ENCODE results near the gene CENPH. TPM values are rescaled to one million over a fixed set of nuclear protein-coding genes. Genes with fewer than 3 reads are reported as not detected.
A peak's percentile ranks its signal among the peaks of the same experiment; 100 is the strongest.

Gene CENPH
- total and polyA plus RNA-seq, 2 experiments from 2014 or later: 3.7 to 10.8 TPM

DNA sequence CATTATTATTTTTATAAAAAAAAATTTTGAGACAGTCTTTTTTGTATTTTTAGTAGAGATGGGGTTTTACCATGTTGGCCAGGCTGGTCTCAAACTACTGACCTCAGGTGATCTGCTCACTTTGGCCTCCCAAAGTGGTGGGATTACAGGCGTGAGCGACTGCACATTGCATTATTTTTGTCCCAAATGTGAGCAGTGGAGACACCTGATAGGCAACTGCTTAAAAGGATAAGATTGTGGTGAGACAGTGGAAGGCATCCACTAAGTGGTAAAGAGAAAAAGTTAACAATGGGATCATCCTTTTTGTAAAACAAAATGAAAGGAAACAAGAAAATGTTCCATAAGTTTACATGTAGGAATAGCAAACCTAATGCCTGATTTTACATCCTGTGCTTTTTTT, 2.0 kb upstream of the CENPH start:
- Histone ChIP-seq H3K9me3 (ENCODE audit: low read depth) (no peaks in the 10 kb centered on the region), H3K4me1 (ENCODE audit: insufficient read depth) (peaks cover 4% of the 10 kb centered on the region), H4K20me1 (ENCODE audit: insufficient read depth, poor library complexity, severe bottlenecking) (no peaks in the 10 kb centered on the region), H3K4me2 (no peak overlapping the region), H3K36me3 (replicated peaks; ENCODE audit: insufficient read depth, low read depth) (no peaks in the 10 kb centered on the region), H3K27ac (no peak overlapping the region), H3K4me3 (no peak overlapping the region), H3K9me2 (replicated peaks; ENCODE audit: insufficient read depth) (no peaks in the 10 kb centered on the region), H3K79me2 (peaks cover 8% of the 10 kb centered on the region), H3K27me3 (no peaks in the 10 kb centered on the region), H2AFZ (no peak overlapping the region)
- 100% methylated on average over 2 of the region's 2 CpGs for WGBS (ENCODE audit: low lambda C conversion rate, missing lambda C conversion rate)
- TF ChIP-seq EZH2 (IDR thresholded peaks at IDR 0.05; ENCODE audit: borderline replicate concordance) (no peak), EZH2phosphoT487 (IDR thresholded peaks at IDR 0.05; ENCODE audit: low read depth, severe bottlenecking, unreplicated experiment) (no peak)
- TF ChIP-seq, protein P1, sequence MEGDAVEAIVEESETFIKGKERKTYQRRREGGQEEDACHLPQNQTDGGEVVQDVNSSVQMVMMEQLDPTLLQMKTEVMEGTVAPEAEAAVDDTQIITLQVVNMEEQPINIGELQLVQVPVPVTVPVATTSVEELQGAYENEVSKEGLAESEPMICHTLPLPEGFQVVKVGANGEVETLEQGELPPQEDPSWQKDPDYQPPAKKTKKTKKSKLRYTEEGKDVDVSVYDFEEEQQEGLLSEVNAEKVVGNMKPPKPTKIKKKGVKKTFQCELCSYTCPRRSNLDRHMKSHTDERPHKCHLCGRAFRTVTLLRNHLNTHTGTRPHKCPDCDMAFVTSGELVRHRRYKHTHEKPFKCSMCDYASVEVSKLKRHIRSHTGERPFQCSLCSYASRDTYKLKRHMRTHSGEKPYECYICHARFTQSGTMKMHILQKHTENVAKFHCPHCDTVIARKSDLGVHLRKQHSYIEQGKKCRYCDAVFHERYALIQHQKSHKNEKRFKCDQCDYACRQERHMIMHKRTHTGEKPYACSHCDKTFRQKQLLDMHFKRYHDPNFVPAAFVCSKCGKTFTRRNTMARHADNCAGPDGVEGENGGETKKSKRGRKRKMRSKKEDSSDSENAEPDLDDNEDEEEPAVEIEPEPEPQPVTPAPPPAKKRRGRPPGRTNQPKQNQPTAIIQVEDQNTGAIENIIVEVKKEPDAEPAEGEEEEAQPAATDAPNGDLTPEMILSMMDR (IDR thresholded peaks at IDR 0.05; ENCODE audit: poor library complexity): no peak
- no peak for DNase-seq (ENCODE audit: low spot score)

DNA sequence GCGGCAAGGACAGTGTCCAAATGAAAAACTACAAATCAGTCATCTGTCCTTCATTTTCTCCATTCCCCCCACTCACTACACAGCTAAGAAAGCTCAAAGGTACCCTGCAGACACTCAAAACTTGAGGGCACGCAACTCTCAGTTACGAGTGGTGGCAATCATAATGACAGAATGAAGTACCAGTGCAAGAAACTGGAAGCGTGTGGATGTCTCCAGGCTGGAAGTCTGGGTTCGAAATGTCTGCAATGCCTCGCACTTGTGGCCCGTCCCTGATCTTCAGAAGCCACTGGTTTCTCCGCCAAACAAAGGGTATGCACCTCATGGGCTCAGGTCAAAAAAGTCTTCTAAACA, 597 bp upstream of the CENPH start:
- TF ChIP-seq EZH2phosphoT487 (IDR thresholded peaks at IDR 0.05; ENCODE audit: low read depth, severe bottlenecking, unreplicated experiment) (no peak), EZH2 (IDR thresholded peaks at IDR 0.05; ENCODE audit: borderline replicate concordance) (no peak)
- TF ChIP-seq, protein P1 (IDR thresholded peaks at IDR 0.05; ENCODE audit: poor library complexity): no peak
- Histone ChIP-seq H3K4me2 (peak overlapping the region; percentile 90), H3K4me1 (ENCODE audit: insufficient read depth) (peaks cover 4% of the 10 kb centered on the region), H3K36me3 (replicated peaks; ENCODE audit: insufficient read depth, low read depth) (no peaks in the 10 kb centered on the region), H3K79me2 (peaks cover 8% of the 10 kb centered on the region), H4K20me1 (ENCODE audit: insufficient read depth, poor library complexity, severe bottlenecking) (no peaks in the 10 kb centered on the region), H3K27ac (peak overlapping the region; percentile 82), H3K9me2 (replicated peaks; ENCODE audit: insufficient read depth) (no peaks in the 10 kb centered on the region), H3K4me3 (peak overlapping the region; percentile 34), H2AFZ (peak overlapping the region; percentile 57), H3K9me3 (ENCODE audit: low read depth) (no peaks in the 10 kb centered on the region), H3K27me3 (no peaks in the 10 kb centered on the region)
- WGBS (ENCODE audit: low lambda C conversion rate, missing lambda C conversion rate): 21% methylated on average over 8 of the region's 8 CpGs
- DNase-seq (ENCODE audit: low spot score): no peak

DNA sequence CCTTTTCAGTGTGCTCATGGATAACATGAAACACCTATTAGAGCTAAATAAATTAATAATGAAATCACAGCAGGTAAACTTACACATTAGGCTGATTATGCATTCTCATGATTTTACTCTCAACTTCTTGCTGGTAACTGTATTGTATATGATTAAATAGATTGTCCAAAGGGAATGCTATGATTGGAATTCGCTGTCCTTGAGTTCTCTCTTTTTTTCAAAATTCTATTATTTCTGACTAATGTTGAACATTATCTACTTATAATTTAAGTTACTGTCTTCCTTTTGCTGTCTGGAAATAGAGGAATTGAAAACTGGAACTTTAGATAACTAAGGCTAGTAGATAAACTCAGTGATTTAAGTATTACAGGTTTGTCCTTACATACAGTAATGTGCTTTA, 13.1 kb downstream of the CENPH start:
- no peaks in the 10 kb centered on the region for H3K79me2 ChIP-seq
- TF ChIP-seq EZH2phosphoT487 (IDR thresholded peaks at IDR 0.05; ENCODE audit: low read depth, severe bottlenecking, unreplicated experiment): no peak
- TF ChIP-seq EZH2 (IDR thresholded peaks at IDR 0.05; ENCODE audit: borderline replicate concordance): no peak
- TF ChIP-seq, protein P1 (IDR thresholded peaks at IDR 0.05; ENCODE audit: poor library complexity): no peak
- H3K27me3 ChIP-seq: no peaks in the 10 kb centered on the region
- H3K4me2 ChIP-seq: no peak overlapping the region
- H3K27ac ChIP-seq: no peak overlapping the region
- no peak for DNase-seq (ENCODE audit: low spot score)
- H3K9me3 ChIP-seq (ENCODE audit: low read depth): no peaks in the 10 kb centered on the region
- H3K9me2 ChIP-seq (replicated peaks; ENCODE audit: insufficient read depth): no peaks in the 10 kb centered on the region
- H3K36me3 ChIP-seq (replicated peaks; ENCODE audit: insufficient read depth, low read depth): no peaks in the 10 kb centered on the region
- no peaks in the 10 kb centered on the region for H4K20me1 ChIP-seq (ENCODE audit: insufficient read depth, poor library complexity, severe bottlenecking)
- no peak overlapping the region for H3K4me3 ChIP-seq
- H3K4me1 ChIP-seq (ENCODE audit: insufficient read depth): no peaks in the 10 kb centered on the region
- H2AFZ ChIP-seq: no peak overlapping the region
- 93% methylated on average over 1 of the region's 1 CpG for WGBS (ENCODE audit: low lambda C conversion rate, missing lambda C conversion rate)

Measured in hepatocyte (in vitro differentiated cells).